Measurements from ENCODE around the gene SORL1.

SORL1 gene

DNA sequence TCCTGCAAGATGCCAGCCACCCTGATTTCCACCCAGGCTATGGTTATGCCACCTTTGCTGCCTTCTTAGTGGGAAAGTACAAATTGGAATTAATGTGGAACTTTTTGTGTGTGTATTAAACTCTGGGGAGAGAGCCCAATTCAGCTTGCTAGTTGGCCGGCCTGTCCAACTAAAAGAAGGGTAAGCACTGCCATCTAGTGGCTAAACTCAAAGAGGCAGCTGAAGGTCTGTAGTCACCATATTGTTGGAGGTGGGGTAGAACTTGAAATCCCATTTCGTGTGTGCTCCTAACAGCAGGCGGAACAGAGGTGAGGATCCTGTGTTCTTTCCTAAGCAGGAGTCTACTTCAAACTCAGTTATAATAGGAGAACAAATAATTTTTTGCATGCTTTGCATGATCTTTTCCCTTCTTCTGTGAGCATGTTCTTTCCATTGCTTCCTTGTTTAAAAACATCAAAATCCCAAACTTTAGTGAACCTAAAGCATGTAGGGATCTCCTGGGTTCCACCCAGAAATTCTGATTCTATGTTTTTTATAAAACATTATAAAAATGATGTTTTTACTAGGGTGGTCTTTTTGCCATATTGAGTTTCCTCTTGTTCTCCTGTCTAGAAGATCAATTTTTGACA, 139.4 kb downstream of the SORL1 start:
- no peak overlapping the region for H2AFZ ChIP-seq (ENCODE audit: low read length)
- peaks cover 40% of the 10 kb centered on the region for H3K4me1 ChIP-seq (ENCODE audit: insufficient read depth, low read length, poor library complexity, severe bottlenecking)
- H3K4me3 ChIP-seq (ENCODE audit: low read length, poor library complexity, severe bottlenecking): no peak overlapping the region
- H3K9ac ChIP-seq (ENCODE audit: low read depth, low read length, poor library complexity, severe bottlenecking): no peak overlapping the region
- peaks cover 68% of the 10 kb centered on the region; the same call in 1 of the 2 replicates for H3K79me2 ChIP-seq (ENCODE audit: insufficient read depth, low read length)
- H3K36me3 ChIP-seq (ENCODE audit: insufficient read depth, low read length): peaks cover 96% of the 10 kb centered on the region
- H3K4me2 ChIP-seq (ENCODE audit: low read depth, low read length, poor library complexity, severe bottlenecking): no peak overlapping the region
- H4K20me1 ChIP-seq (ENCODE audit: insufficient read depth, low read length, poor library complexity, severe bottlenecking): peaks cover 16% of the 10 kb centered on the region
- no peaks in the 10 kb centered on the region for H3K27me3 ChIP-seq (ENCODE audit: insufficient read depth, low read length, poor library complexity, severe bottlenecking)
- H3K9me3 ChIP-seq (ENCODE audit: insufficient read depth, low read depth, low read length): no peaks in the 10 kb centered on the region
- no peaks in the 10 kb centered on the region for H3K9me2 ChIP-seq (replicated peaks; ENCODE audit: low read depth, low read length)
- H3F3A ChIP-seq (ENCODE audit: low read depth): no peaks in the 10 kb centered on the region
- no peak for TF ChIP-seq EZH2phosphoT487 (IDR thresholded peaks at IDR 0.05; ENCODE audit: borderline replicate concordance)
- TF ChIP-seq, protein P1, sequence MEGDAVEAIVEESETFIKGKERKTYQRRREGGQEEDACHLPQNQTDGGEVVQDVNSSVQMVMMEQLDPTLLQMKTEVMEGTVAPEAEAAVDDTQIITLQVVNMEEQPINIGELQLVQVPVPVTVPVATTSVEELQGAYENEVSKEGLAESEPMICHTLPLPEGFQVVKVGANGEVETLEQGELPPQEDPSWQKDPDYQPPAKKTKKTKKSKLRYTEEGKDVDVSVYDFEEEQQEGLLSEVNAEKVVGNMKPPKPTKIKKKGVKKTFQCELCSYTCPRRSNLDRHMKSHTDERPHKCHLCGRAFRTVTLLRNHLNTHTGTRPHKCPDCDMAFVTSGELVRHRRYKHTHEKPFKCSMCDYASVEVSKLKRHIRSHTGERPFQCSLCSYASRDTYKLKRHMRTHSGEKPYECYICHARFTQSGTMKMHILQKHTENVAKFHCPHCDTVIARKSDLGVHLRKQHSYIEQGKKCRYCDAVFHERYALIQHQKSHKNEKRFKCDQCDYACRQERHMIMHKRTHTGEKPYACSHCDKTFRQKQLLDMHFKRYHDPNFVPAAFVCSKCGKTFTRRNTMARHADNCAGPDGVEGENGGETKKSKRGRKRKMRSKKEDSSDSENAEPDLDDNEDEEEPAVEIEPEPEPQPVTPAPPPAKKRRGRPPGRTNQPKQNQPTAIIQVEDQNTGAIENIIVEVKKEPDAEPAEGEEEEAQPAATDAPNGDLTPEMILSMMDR (conservative IDR thresholded peaks at IDR 0.05; ENCODE audit: low read length): peak; percentile 88

DNA sequence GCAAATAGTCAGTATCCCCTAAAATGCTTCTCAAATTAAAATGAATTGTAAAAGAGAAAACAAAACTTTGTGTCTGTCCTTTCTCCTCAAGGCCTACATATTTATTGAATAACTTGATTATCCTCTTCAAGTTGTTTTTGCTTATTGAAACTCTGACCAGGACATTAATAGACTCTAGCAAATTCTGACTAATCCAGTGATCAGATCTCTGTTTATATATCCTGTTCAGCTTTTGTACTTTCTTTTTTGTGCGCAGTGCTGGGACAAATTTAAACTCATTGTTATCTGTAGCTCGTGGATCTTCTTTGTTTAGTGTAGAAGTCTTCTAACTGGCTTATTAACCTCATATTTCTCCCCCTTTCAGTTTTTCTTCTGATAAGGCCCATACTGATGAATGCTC, 140.6 kb downstream of the SORL1 start:
- Histone ChIP-seq H3K9me3 (ENCODE audit: insufficient read depth, low read depth, low read length) (no peaks in the 10 kb centered on the region), H3K36me3 (ENCODE audit: insufficient read depth, low read length) (peaks cover 96% of the 10 kb centered on the region), H4K20me1 (ENCODE audit: insufficient read depth, low read length, poor library complexity, severe bottlenecking) (peaks cover 16% of the 10 kb centered on the region), H3K27me3 (ENCODE audit: insufficient read depth, low read length, poor library complexity, severe bottlenecking) (no peaks in the 10 kb centered on the region), H2AFZ (ENCODE audit: low read length) (no peak overlapping the region), H3F3A (ENCODE audit: low read depth) (no peaks in the 10 kb centered on the region), H3K4me1 (ENCODE audit: insufficient read depth, low read length, poor library complexity, severe bottlenecking) (peaks cover 28% of the 10 kb centered on the region), H3K4me3 (ENCODE audit: low read length, poor library complexity, severe bottlenecking) (no peak overlapping the region), H3K4me2 (ENCODE audit: low read depth, low read length, poor library complexity, severe bottlenecking) (no peak overlapping the region), H3K9ac (ENCODE audit: low read depth, low read length, poor library complexity, severe bottlenecking) (no peak overlapping the region), H3K79me2 (ENCODE audit: insufficient read depth, low read length) (peaks cover 57% of the 10 kb centered on the region; the same call in 1 of the 2 replicates), H3K9me2 (replicated peaks; ENCODE audit: low read depth, low read length) (no peaks in the 10 kb centered on the region)
- TF ChIP-seq, protein P1 (conservative IDR thresholded peaks at IDR 0.05; ENCODE audit: low read length): no peak
- TF ChIP-seq EZH2phosphoT487 (IDR thresholded peaks at IDR 0.05; ENCODE audit: borderline replicate concordance): no peak

- no peaks in the 10 kb centered on the region for H3K27me3 ChIP-seq (ENCODE audit: insufficient read depth, low read length, poor library complexity, severe bottlenecking)
- no peak overlapping the region for H2AFZ ChIP-seq (ENCODE audit: low read length)
- H3K79me2 ChIP-seq (ENCODE audit: insufficient read depth, low read length): peaks cover 49% of the 10 kb centered on the region; the same call in 1 of the 2 replicates
- no peak overlapping the region for H3K9ac ChIP-seq (ENCODE audit: low read depth, low read length, poor library complexity, severe bottlenecking)
- no peak overlapping the region for H3K4me2 ChIP-seq (ENCODE audit: low read depth, low read length, poor library complexity, severe bottlenecking)
- H3K4me1 ChIP-seq (ENCODE audit: insufficient read depth, low read length, poor library complexity, severe bottlenecking): peaks cover 6% of the 10 kb centered on the region
- H3K9me2 ChIP-seq (replicated peaks; ENCODE audit: low read depth, low read length): no peaks in the 10 kb centered on the region
- no peak overlapping the region for H3K4me3 ChIP-seq (ENCODE audit: low read length, poor library complexity, severe bottlenecking)
- H3K36me3 ChIP-seq (ENCODE audit: insufficient read depth, low read length): peaks cover 94% of the 10 kb centered on the region
- no peaks in the 10 kb centered on the region for H3F3A ChIP-seq (ENCODE audit: low read depth)
- H3K9me3 ChIP-seq (ENCODE audit: insufficient read depth, low read depth, low read length): no peaks in the 10 kb centered on the region
- TF ChIP-seq, protein P1 (conservative IDR thresholded peaks at IDR 0.05; ENCODE audit: low read length): no peak
- no peak for TF ChIP-seq EZH2phosphoT487 (IDR thresholded peaks at IDR 0.05; ENCODE audit: borderline replicate concordance)
- peaks cover 38% of the 10 kb centered on the region for H4K20me1 ChIP-seq (ENCODE audit: insufficient read depth, low read length, poor library complexity, severe bottlenecking)
Measured at GRCh38 chr11:121595717-121596161, 143.6 kb downstream of the SORL1 start.

Measured in Loucy (cell line).